GM12878 (cell line): Measurements from ENCODE around the gene PTGES2.

Experiments
- CTCF ChIP-seq, 3 experiments: IDR thresholded peaks in 2 of 3; conservative IDR thresholded peaks in 1 of 3; 2 replicates each; pipeline ENCODE4 v1.5.1; 2011; ENCODE audit warnings: low read depth in 3 of 3, low read length in 3 of 3, mild to moderate bottlenecking in 3 of 3, control low read depth in 2 of 3, moderate library complexity in 2 of 3, inconsistent platforms in 1 of 3, mixed read lengths in 1 of 3; ENCODE audit not compliant: control insufficient read depth in 2 of 3, insufficient read depth in 1 of 3; ENCODE audit errors: extremely low read depth in 1 of 3
- POLR2AphosphoS5 ChIP-seq: IDR thresholded peaks from 2 replicates; pipeline ENCODE4 v1.6.1; 2011; ENCODE audit warnings: mild to moderate bottlenecking, low read length, inconsistent platforms

GRCh38 chr9:128159784-128160602 is 32.5 kb upstream of the PTGES2 start, which contains the start of gene BBLN:
- TF ChIP-seq CTCF (IDR thresholded peaks at IDR 0.05 in 2 of 3, conservative IDR thresholded peaks at IDR 0.05 in 1 of 3; ENCODE audit: control insufficient read depth in 2 of 3, extremely low read depth in 1 of 3, insufficient read depth in 1 of 3, low read depth in 3 of 3, low read length in 3 of 3) = no peak
- peak; percentile 86 for TF ChIP-seq POLR2AphosphoS5
